AG09319 (cell line): Measurements from ENCODE around the gene RCSD1.

Experiments
- DNase-seq: peaks from one replicate; pipeline ENCODE4 v3.0.0-alpha.2; 2010; ENCODE audit warnings: low read depth; ENCODE audit errors: extremely low read depth
- CTCF ChIP-seq: IDR thresholded peaks from 2 replicates; pipeline ENCODE4 v1.5.1; 2011; ENCODE audit warnings: low read depth, mild to moderate bottlenecking, inconsistent platforms, low read length, moderate library complexity

RCSD1 gene

GRCh38 chr1:167751676-167752075 lies 121.6 kb downstream of the RCSD1 start:
- TF ChIP-seq CTCF = no peak
- no peak for DNase-seq

GRCh38 chr1:167752219-167752985 lies 122.4 kb downstream of the RCSD1 start:
- TF ChIP-seq CTCF = no peak
- DNase-seq = no peak

- no peak for DNase-seq
- TF ChIP-seq CTCF = no peak
Observed at GRCh38 chr1:167755654-167756053, 125.6 kb downstream of the RCSD1 start.
